GM10266 (cell line): ENCODE data around the gene FAM222A.

Experiments
- DNase-seq: peaks from one replicate; pipeline ENCODE4 v3.0.0; 2012; ENCODE audit errors: extremely low spot score
- CTCF ChIP-seq: IDR thresholded peaks from 2 replicates; pipeline ENCODE4 v1.5.1; 2012; ENCODE audit warnings: mild to moderate bottlenecking, low read depth; ENCODE audit not compliant: control insufficient read depth, insufficient read depth; ENCODE audit errors: missing control alignments

The FAM222A gene

DNA sequence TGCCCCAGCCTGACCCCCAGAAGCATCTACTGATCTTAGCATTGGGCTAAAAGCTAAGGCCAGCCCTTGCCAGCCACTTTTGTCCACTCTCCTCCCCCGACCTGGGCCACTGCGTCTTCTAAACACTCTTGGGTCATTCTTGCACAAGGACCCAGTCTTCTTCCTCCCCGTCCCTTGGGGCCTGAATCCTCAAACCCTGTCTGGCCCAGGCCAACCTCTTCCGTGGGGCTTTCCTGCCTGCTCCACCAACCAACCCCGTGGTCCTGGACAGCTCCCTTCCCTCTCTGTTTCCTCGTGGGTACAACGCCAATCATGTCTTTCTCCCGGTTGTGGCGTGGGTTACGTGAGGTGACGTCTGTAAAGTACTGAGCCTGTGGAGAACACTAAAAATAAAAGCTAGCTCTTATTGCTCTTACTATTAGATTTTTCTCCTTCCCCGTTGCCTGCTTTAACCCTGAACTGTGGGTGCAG is 21.5 kb downstream of the FAM222A start:
- no peak for TF ChIP-seq CTCF
- no peak for DNase-seq

DNA sequence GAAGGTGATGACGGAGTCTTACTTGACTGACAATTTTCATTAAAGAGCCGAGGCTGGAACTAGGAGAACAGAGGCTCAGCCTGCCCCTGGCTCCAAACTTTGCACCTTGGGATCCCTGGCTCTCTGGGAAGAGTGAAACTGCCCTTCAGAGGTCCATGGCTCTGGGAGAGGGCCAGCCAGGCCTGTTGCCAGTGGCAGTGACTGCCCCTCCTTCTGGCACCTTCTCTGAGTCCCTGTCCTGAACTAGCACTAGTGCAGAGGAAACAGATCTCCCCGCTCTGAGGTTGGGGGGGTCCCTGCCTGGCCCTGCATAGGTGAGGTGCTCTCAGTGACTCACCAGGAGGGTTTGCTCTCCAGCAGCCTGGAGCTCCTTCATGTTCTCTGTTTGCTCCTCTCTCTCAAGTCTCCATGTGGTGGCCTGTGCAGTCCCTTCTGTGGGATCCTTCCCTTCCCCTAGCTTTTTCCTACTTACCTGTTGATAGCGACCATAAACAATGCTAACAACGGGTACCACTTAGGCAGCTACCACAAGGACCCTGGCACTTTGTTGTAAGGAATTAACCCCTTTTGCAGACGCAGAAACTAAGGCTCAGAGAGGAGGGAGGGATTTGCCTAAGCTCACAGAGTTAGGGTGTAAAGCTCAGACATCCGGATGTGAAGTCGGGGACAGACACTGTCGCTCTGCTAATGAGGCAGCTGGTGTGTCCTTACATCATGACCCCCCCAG is 22.4 kb downstream of the FAM222A start:
- DNase-seq: no peak

GRCh38 chr12:109736552-109737108 is 23.0 kb downstream of the FAM222A start:
- no peak for TF ChIP-seq CTCF
- no peak for DNase-seq

More for the DNA sequence above, 22.4 kb downstream of the FAM222A start:
- TF ChIP-seq CTCF: no peak

GRCh38 chr12:109737126-109737525 is 23.5 kb downstream of the FAM222A start:
- no peak for DNase-seq
- TF ChIP-seq CTCF: no peak

DNA sequence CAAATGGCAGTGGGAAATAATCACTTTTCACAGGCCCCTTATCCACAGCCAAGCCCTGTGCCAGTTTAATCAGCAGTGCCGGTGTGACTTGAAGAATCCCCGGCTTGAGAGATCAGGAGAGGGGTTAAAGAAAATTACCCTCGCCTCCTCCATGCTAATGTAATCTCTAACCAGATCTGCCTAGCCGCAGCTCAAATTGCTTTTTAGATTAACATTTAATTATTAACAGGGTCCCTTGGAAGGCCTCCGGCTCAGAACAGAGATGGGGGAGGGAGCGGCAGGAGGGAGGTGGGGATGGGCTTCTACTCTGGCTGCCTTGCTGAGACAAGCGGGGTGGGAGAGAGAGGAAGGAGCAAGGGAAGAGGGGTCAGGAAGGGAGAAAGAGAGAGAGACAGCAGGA is 24.0 kb downstream of the FAM222A start:
- no peak for DNase-seq
- TF ChIP-seq CTCF: no peak

DNA sequence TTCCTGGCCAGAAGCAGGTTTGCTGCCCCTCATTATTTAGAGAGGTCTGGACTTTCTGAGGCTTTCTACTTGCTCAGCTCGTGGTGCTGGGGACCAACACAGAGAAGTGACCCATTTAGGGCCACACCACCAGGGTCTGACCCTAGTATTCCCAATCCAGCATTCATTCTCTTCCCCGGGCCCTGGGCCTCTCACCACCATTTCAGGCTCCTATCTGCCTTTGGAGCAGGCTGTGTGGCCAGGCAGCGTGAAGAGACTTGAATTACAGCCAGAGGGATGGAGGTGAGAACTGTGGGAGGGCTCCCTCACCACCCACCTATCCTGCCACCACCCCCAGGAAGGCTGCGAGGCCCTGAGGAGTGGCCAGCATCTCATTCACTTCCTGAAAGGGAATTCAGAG is 24.6 kb downstream of the FAM222A start:
- DNase-seq: no peak
- no peak for TF ChIP-seq CTCF

GRCh38 chr12:109738878-109739665 is 25.4 kb downstream of the FAM222A start:
- no peak for TF ChIP-seq CTCF
- DNase-seq: no peak
